TTC549 (cell line): ENCODE results near the gene MOV10L1.
"Not testable (repeated sequence)": the region's sequence is repeated elsewhere in the genome, so short reads cannot be mapped to it uniquely, and the experiment has no call there.

Experiments
- FAIRE-seq: peaks from 2 replicates; lab custom pipeline; 2012; peaks lifted over from hg19 to GRCh38; lab: Jason Lieb, UNC

MOV10L1 gene

GRCh38 chr22:50190182-50190940 lies 100.6 kb downstream of the MOV10L1 start:
- no peak for FAIRE-seq

DNA sequence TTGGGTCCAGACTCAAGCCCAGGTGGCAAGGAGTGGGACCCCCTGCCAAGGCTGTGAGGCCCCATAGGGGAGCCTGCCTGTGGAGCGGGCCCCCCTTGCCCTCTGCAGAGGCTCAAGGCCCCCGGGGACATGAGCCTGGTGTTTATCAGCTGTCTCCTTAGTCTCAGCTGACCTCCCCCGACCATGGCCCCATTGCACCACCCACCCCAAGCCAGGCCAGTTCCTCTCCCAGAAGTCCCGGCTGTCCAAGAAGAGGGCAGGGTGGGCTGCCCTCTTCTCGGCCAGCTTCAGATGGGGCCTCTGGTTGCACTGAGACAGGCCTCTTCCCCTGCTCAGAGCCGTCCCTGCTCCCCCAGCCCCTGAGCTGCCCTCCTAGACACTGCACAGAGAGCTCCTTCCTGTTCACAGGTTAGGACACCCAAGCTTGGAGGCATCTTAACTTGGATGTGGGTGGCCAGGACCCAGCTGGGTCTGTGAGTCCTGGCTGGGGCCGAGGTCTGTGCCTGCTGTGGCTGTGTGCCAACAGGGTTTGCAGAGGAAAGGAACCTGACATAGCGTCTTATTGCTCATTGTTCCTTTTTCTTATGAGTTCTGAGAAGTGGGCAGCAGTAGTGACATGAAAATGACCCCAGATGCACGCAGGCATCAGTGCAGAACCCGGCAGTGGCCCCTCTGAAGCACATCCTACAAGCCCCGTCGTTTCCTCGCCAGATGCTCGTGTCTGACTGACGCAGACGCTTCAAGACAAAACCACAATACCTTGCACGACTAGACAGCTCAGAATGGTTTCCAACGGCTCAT lies 101.3 kb downstream of the MOV10L1 start:
- no peak for FAIRE-seq

GRCh38 chr22:50192436-50193204 lies 102.8 kb downstream of the MOV10L1 start:
- FAIRE-seq, result no peak

GRCh38 chr22:50193621-50194020 lies 103.8 kb downstream of the MOV10L1 start:
- FAIRE-seq, result no peak

DNA sequence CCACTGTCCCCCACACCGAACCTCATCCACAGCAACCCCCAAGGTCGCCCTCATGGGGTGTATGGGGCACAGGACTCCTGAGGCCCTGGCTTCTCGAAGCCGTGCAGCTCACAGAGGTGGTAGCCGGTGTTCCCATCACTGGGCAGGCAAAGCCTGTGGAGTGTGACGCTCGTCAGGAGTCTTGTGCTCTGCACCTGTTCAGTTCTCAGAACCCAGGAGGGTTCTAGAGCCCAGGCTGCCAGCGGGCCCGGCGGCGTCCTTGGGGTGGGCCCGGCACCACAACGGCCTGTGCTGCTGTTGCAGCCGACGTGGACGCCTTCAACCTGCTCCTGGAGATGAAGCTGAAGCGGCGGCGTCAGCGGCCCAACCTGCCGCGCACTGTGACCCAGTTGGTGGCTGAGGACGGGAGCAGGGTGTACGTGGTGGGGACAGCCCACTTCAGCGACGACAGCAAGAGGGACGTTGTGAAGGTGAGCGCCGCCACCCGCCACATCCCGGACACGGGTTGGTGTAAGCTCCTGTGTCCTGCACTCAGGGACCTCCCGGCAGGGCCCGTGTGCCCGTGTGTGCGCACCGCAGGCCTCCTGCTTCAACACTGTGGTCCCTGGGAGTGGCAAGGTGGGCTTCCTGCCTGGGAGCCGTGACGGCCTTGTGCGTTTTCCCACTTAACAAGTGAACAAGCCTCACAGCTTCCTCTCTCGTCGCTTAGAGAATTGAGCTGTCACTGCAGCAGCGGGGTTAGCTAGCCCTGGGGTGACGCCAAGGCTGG lies 104.4 kb downstream of the MOV10L1 start:
- FAIRE-seq, result no peak

GRCh38 chr22:50196256-50196655 lies 106.5 kb downstream of the MOV10L1 start:
- FAIRE-seq, result no peak

- no peak for FAIRE-seq
Observed at GRCh38 chr22:50197000-50197800, 107.4 kb downstream of the MOV10L1 start.

GRCh38 chr22:50197856-50198623 lies 108.2 kb downstream of the MOV10L1 start:
- FAIRE-seq, result no peak

GRCh38 chr22:50198624-50199017 lies 108.8 kb downstream of the MOV10L1 start:
- FAIRE-seq, result no peak

- no peak for FAIRE-seq
Observed at GRCh38 chr22:50199251-50199721, 109.5 kb downstream of the MOV10L1 start.

GRCh38 chr22:50199829-50200460 lies 110.1 kb downstream of the MOV10L1 start:
- FAIRE-seq, result no peak

DNA sequence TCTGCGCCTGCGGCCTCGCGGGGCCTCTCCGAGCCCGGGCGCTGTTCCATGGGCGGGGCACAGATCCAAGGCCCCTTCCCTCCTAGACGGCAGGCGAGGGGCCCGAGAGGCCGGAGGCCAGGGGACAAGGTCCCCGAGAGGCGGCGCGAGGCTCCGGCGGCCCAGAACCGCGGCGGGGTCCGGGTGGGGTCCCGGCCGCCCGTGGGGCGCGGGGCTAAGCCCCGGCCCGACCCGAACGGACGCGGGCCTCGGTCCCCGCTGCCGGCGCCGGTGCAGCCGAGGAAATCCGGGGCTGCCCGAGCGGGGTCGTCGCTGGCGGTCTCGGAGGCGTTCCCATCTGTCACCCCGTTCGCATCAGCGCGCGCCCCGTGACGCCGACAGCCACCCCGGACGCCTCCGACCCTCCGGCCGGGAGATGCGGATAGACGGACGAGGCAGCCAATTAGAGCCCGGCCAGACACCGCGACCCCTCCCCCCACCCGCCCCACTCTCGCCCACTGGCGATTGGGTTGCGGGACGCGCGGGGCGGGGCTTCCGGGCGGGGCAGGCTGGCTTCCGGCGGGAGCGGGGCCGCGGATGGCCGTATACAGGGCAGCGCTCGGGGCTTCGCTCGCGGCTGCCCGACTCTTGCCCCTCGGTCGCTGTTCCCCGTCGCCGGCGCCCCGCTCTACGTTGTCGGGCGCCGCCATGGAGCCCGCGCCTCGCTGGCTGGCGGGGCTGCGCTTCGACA lies 110.8 kb downstream of the MOV10L1 start, which contains the start of gene SELENOO:
TSS of gene SELENOO (plus strand) at position 551 of the 730 bp plus-strand sequence. CDS start at position 577, 26 bp downstream.
- FAIRE-seq, result no peak

- no peak for FAIRE-seq
Observed at GRCh38 chr22:50201191-50202129, 111.7 kb downstream of the MOV10L1 start.

- no peak for FAIRE-seq
Observed at GRCh38 chr22:50202130-50202666, 112.4 kb downstream of the MOV10L1 start.

DNA sequence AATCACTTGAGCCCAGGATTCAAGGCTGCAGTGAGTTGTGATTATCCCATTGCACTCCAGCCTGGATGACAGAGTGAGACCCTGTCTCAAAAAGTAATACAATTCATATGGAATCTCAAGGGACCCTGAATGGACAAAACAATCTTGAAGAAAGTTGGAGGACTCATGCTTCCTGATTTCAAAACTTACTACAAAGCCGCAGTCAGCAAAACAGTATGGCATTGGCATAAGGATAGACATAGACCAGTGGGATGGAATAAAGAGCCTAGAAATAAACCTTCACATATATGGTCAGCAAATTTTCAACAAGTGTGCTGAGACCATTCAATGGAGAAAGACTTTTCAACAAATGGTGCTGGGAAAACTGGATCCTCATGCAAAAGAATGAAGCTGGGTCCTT lies 113.5 kb downstream of the MOV10L1 start:
- no peak for FAIRE-seq

DNA sequence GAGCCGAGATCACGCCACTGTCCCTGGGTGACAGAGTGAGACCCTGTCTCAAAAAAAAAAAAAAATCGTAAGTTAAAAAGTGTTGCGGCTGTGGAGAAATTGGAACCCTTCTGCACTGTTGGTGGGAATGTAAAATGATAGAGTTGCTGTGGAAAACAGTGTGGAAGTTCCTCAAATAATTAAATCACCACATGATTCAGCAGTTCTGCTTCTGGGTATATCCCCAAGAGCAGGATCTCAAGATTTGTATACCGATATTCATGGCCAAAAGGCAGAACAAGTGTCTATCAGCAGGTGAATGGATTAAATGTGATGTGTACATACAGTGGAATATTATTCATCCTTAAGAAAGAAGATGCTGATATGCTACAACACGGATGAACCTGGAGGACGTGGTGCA lies 114.8 kb downstream of the MOV10L1 start:
- FAIRE-seq, result no peak

- FAIRE-seq, result not testable (repeated sequence)
Observed at GRCh38 chr22:50204998-50205397, 115.2 kb downstream of the MOV10L1 start.
